ENCODE data around the gene ABCB10. TPM values are rescaled to one million over a fixed set of nuclear protein-coding genes. Genes with fewer than 3 reads are reported as not detected.

Gene ABCB10
- total RNA-seq, 2 donors from 2014 or later, result 14.6 to 18.1 TPM

DNA sequence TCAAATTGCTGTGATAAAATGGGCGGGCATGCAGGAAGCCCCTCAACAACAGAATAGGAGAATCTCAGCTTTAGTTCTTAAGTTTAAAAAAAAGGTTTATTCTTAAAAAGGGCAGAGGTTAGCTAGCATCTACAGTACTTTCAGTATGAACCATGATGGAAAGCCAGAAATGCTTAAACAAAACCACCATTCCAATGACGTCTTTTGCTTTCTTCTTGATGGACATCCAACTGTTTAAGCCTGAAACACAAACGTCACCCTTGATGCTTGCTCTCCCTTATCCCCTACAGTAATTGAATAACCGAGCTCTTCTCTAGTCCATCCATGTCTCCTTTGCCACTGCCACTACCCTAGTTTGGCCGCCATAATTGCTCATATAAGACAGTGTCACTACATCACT, 41.7 kb upstream of the ABCB10 start:
- no peaks in the 10 kb centered on the region for H3K9me3 Mint-ChIP-seq

DNA sequence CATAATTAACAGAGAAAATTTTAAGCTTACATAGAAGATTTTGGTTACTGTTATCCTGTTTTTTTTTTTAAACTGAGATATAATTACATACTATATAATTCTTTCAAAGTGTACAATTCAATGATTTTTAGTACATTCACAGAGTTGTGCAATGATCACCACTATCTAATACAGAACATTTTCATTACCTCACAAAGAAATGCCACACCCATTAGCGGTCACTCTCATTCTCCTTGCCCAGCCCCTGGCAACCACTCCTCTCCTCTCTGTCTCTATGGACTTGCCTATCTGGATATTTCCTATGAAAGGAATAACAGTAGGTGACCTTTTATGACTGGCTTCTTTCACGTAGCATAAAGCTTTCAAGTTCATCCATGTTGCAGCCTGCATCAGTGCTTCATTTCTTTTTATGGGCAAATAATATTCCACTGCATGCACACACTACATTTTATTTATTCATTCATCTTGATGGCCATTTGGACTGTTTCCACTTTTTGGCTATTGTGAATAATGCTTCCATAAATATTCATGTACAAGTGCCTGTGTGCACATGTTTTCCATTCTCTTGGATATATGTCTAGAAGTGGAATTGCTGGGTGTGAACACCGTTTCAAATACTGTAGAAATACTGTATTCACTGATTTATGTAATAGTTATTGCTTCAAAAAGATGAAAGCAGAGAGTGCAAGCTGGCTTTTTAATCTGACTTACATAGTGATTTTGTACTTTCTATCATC, 40.9 kb upstream of the ABCB10 start:
- H3K27me3 Mint-ChIP-seq (ENCODE audit: insufficient read depth), result no peaks in the 10 kb centered on the region
- TF ChIP-seq, protein P1, sequence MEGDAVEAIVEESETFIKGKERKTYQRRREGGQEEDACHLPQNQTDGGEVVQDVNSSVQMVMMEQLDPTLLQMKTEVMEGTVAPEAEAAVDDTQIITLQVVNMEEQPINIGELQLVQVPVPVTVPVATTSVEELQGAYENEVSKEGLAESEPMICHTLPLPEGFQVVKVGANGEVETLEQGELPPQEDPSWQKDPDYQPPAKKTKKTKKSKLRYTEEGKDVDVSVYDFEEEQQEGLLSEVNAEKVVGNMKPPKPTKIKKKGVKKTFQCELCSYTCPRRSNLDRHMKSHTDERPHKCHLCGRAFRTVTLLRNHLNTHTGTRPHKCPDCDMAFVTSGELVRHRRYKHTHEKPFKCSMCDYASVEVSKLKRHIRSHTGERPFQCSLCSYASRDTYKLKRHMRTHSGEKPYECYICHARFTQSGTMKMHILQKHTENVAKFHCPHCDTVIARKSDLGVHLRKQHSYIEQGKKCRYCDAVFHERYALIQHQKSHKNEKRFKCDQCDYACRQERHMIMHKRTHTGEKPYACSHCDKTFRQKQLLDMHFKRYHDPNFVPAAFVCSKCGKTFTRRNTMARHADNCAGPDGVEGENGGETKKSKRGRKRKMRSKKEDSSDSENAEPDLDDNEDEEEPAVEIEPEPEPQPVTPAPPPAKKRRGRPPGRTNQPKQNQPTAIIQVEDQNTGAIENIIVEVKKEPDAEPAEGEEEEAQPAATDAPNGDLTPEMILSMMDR (conservative IDR thresholded peaks at IDR 0.05), result no peak
- no peaks in the 10 kb centered on the region for H3K27me3 ChIP-seq (ENCODE audit: control insufficient read depth, insufficient read depth, low read length, poor library complexity, severe bottlenecking)
- H3K4me1 Mint-ChIP-seq, result peaks cover 3% of the 10 kb centered on the region
- no peaks in the 10 kb centered on the region for H3K4me1 ChIP-seq (ENCODE audit: control insufficient read depth, insufficient read depth, low read length)
- H3K4me3 Mint-ChIP-seq, result no peak overlapping the region
- peaks cover 47% of the 10 kb centered on the region for H3K36me3 Mint-ChIP-seq (ENCODE audit: low read depth)
- no peak for DNase-seq
- no peak overlapping the region for H3K9ac ChIP-seq (ENCODE audit: extremely low read depth, low read length, poor library complexity, severe bottlenecking)
- no peak overlapping the region for H3K27ac ChIP-seq (ENCODE audit: low read depth, low read length)
- no peak overlapping the region for H3K27ac Mint-ChIP-seq
- WGBS, 2 experiments (ENCODE audit: insufficient coverage in 1 of 2, insufficient read length in 1 of 2), result 75 to 91% methylated on average over 2 to 3 of the region's 3 CpGs
- H3K36me3 ChIP-seq (ENCODE audit: control insufficient read depth, insufficient read depth, low read length), result peaks cover 63% of the 10 kb centered on the region
- H3K4me3 ChIP-seq (ENCODE audit: low read length), result no peak overlapping the region
- no peaks in the 10 kb centered on the region for H3K9me3 ChIP-seq (ENCODE audit: control insufficient read depth, low read length)
- H3K9me3 Mint-ChIP-seq, result no peaks in the 10 kb centered on the region

More for the DNA sequence above, 41.7 kb upstream of the ABCB10 start:
- Histone ChIP-seq H3K4me1 (ENCODE audit: control insufficient read depth, insufficient read depth, low read length) (no peaks in the 10 kb centered on the region), H3K36me3 (ENCODE audit: control insufficient read depth, insufficient read depth, low read length) (peaks cover 63% of the 10 kb centered on the region), H3K4me3 (ENCODE audit: low read length) (no peak overlapping the region), H3K27me3 (ENCODE audit: control insufficient read depth, insufficient read depth, low read length, poor library complexity, severe bottlenecking) (no peaks in the 10 kb centered on the region), H3K27ac (ENCODE audit: low read depth, low read length) (no peak overlapping the region), H3K9ac (ENCODE audit: extremely low read depth, low read length, poor library complexity, severe bottlenecking) (no peak overlapping the region), H3K9me3 (ENCODE audit: control insufficient read depth, low read length) (no peaks in the 10 kb centered on the region)
- Mint-ChIP-seq H3K4me1 (peaks cover 3% of the 10 kb centered on the region), H3K27me3 (ENCODE audit: insufficient read depth) (no peaks in the 10 kb centered on the region), H3K4me3 (no peak overlapping the region), H3K27ac (no peak overlapping the region), H3K36me3 (ENCODE audit: low read depth) (peaks cover 45% of the 10 kb centered on the region)
- TF ChIP-seq, protein P1 (conservative IDR thresholded peaks at IDR 0.05), result no peak
- DNase-seq, result no peak
- WGBS, 2 experiments (ENCODE audit: insufficient coverage in 1 of 2, insufficient read length in 1 of 2), result 90 to 91% methylated on average over 4 to 5 of the region's 5 CpGs

DNA sequence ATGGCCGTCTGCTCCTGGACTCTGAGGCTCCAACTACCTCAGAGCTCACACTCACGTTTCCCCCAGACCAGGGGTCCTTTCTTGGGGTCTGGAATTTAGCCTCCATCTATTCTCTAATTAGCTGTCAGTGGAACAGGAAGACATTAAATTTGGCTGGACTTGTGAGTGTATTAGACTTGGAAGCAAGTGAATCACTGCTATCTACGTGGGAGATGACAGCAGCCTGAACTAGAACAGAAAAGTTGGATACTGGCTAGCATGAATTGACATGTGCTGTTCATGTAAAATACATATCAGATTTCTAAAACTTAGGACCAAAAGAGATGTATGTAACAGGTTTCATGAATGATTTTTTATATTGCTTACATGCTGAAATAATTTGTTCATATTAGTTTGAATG, 39.4 kb upstream of the ABCB10 start:
- 90 to 100% methylated on average over 1 to 3 of the region's 3 CpGs for WGBS, 2 experiments (ENCODE audit: insufficient coverage in 1 of 2, insufficient read length in 1 of 2)
- no peaks in the 10 kb centered on the region for H3K9me3 ChIP-seq (ENCODE audit: control insufficient read depth, low read length)
- no peaks in the 10 kb centered on the region for H3K27me3 ChIP-seq (ENCODE audit: control insufficient read depth, insufficient read depth, low read length, poor library complexity, severe bottlenecking)
- H3K36me3 ChIP-seq (ENCODE audit: control insufficient read depth, insufficient read depth, low read length), result peaks cover 60% of the 10 kb centered on the region
- Mint-ChIP-seq H3K27ac (no peak overlapping the region), H3K4me3 (no peak overlapping the region), H3K36me3 (ENCODE audit: low read depth) (peaks cover 47% of the 10 kb centered on the region), H3K9me3 (no peaks in the 10 kb centered on the region), H3K27me3 (ENCODE audit: insufficient read depth) (no peaks in the 10 kb centered on the region), H3K4me1 (peaks cover 3% of the 10 kb centered on the region)
- TF ChIP-seq, protein P1 (conservative IDR thresholded peaks at IDR 0.05), result no peak
- H3K27ac ChIP-seq (ENCODE audit: low read depth, low read length), result no peak overlapping the region
- no peaks in the 10 kb centered on the region for H3K4me1 ChIP-seq (ENCODE audit: control insufficient read depth, insufficient read depth, low read length)
- no peak overlapping the region for H3K4me3 ChIP-seq (ENCODE audit: low read length)
- no peak for DNase-seq
- H3K9ac ChIP-seq (ENCODE audit: extremely low read depth, low read length, poor library complexity, severe bottlenecking), result no peak overlapping the region
